PFSK-1 (cell line): ENCODE measurements around the gene KCNJ6.

Experiments
- POLR2AphosphoS5 ChIP-seq: IDR thresholded peaks from 2 replicates; pipeline ENCODE4 v1.6.1; 2012; ENCODE audit warnings: low read depth, mild to moderate bottlenecking, control low read depth, low read length, moderate library complexity
- SIN3A ChIP-seq: IDR thresholded peaks from 2 replicates; pipeline ENCODE4 v1.6.1; 2012; ENCODE audit warnings: mild to moderate bottlenecking, low read length, moderate library complexity, borderline replicate concordance; ENCODE audit not compliant: insufficient read depth

- TF ChIP-seq POLR2AphosphoS5, result no peak
- no peak for TF ChIP-seq SIN3A
Measured at GRCh38 chr21:37614351-37614875, 301.8 kb downstream of the KCNJ6 start.
